Uterus (tissue), 4 donors: ENCODE data around the gene AGPAT2. TPM values are rescaled to one million over a fixed set of nuclear protein-coding genes. Genes with fewer than 3 reads are reported as not detected.

Experiments
- DNase-seq, 2 donors: peaks; one replicate each; pipeline ENCODE4 v3.0.0-alpha.2; 2019 to 2020
- H3K27ac ChIP-seq, 2 donors: fragments of 200-600 bp; sonication (generic); 1 replicate in 1 of 2; 2 replicates in 1 of 2; pipeline ENCODE4 v1.5.1; 2016 to 2018
- H3K27me3 ChIP-seq, 2 donors: fragments of 200-600 bp; sonication (generic); one replicate each; pipeline ENCODE4 v1.5.1; 2018 to 2019; ENCODE audit warnings: control low read depth in 1 of 2
- H3K36me3 ChIP-seq, 2 donors: fragments of 200-600 bp; sonication (generic); one replicate each; pipeline ENCODE4 v1.5.1; 2019; ENCODE audit warnings: control low read depth in 1 of 2
- H3K4me1 ChIP-seq, 2 donors: fragments of 200-600 bp; sonication (generic); one replicate each; pipeline ENCODE4 v1.5.1; 2018 to 2019; ENCODE audit warnings: control low read depth in 1 of 2
- H3K4me3 ChIP-seq, 2 donors: fragments of 200-600 bp; sonication (generic); 1 replicate in 1 of 2; 2 replicates in 1 of 2; pipeline ENCODE4 v1.5.1; 2018 to 2019; ENCODE audit warnings: mild to moderate bottlenecking in 1 of 2
- H3K9me3 ChIP-seq, 2 donors: fragments of 200-600 bp; sonication (generic); one replicate each; pipeline ENCODE4 v1.5.1; 2019; ENCODE audit warnings: control low read depth in 1 of 2
- CTCF ChIP-seq, 4 experiments: fragments of 200-600 bp in 2 of 4; fragments of 450-650 bp in 2 of 4; sonication (generic) in 2 of 4; IDR thresholded peaks; one replicate each; pipeline ENCODE4 v1.5.1; 2016 to 2019; ENCODE audit warnings: antibody characterized with exemption in 4 of 4, mild to moderate bottlenecking in 2 of 4, moderate library complexity in 1 of 4
- POLR2A ChIP-seq, 2 donors: fragments of 450-650 bp; IDR thresholded peaks; one replicate each; pipeline ENCODE4 v1.6.1; 2016; ENCODE audit warnings: antibody characterized with exemption in 2 of 2, mild to moderate bottlenecking in 1 of 2, moderate library complexity in 1 of 2
- intact Hi-C: fragments of 100-400 bp; cut with DNase I; formaldehyde crosslinking; loops from one replicate; pipeline ENCODE4 v1.15.1; 2023; ENCODE audit warnings: low total_unique reads
- microRNA counts, 2 donors: library from miRNA; unstranded; fragments of <30 nt; microRNA quantifications; one replicate each; lab custom pipeline; 2016 to 2017
- microRNA-seq: library from miRNA; unstranded; fragments of <30 nt; microRNA quantifications from one replicate; pipeline ENCODE4, GENCODE V29; 2016; ENCODE audit warnings: borderline microRNAs expressed, borderline replicate concordance
- small RNA-seq: library from RNA; depleted of rRNA; stranded (forward); fragments of <200 nt; gene quantifications from one replicate; pipeline ENCODE3, GENCODE V24; 2016
- total RNA-seq, 4 donors: library from RNA; depleted of rRNA in 3 of 4; stranded (reverse); fragments of >200 nt in 3 of 4; gene quantifications; one replicate each; pipeline versions ENCODE4 v1.1.0 to v1.2.4, GENCODE V29; 2014 to 2023
- donor health status: DM: yes; HTN: yes; CAD: no.

The AGPAT2 gene
- total RNA-seq, 4 donors from 2014 or later = 22.7 to 45.1 (median 38.6) TPM

GRCh38 chr9:136623842-136624183, 63.4 kb downstream of the AGPAT2 start:
- no peak overlapping the region for H3K27ac ChIP-seq
- no peaks in the 10 kb centered on the region for H3K36me3 ChIP-seq
- no peak overlapping the region for H3K4me3 ChIP-seq
- TF ChIP-seq CTCF (IDR thresholded peaks at IDR 0.05) (no peak), POLR2A (IDR thresholded peaks at IDR 0.05) (no peak)
- no peak for DNase-seq
- no peaks in the 10 kb centered on the region for H3K9me3 ChIP-seq
- no peaks in the 10 kb centered on the region for H3K27me3 ChIP-seq
- intact Hi-C loops = loop anchor here (5.0 kb wide), 1 partner anchor 117 kb away; no protein-coding TSS in a partner anchor
- peaks cover 0 to 6% of the 10 kb centered on the region in 2 donors for H3K4me1 ChIP-seq

MicroRNAs within 50 kb of the gene (microRNA counts, 767-probe panel; counts per million panel counts)
- 8,996 to 10,796 counts per million in 2 donors for microRNA hsa-miR-126-3p (lab: Ali Mortazavi, UCI)

Small RNAs within 50 kb of the gene (microRNA-seq; reads per million reads assigned to microRNA genes)
- 55,144 reads per million, percentile 98 among the genes with 10 or more reads in this experiment for gene MIR126

Small RNAs within 50 kb of the gene (small RNA-seq; reads per million reads assigned to genes)
- 215 reads per million, percentile 95 among the genes with 10 or more reads in this experiment for gene MIR126

Other genes starting within 250 kb of the AGPAT2 start
- gene INPP5E, start 247.6 kb downstream of the AGPAT2 start, total RNA-seq = 10 to 100 TPM in 2 of 4 donors, 1 to 10 TPM in 2; 6.7 to 19.7 (median 11.2) TPM
- gene SEC16A, start 204.4 kb downstream of the AGPAT2 start, total RNA-seq = 10 to 100 TPM; 18.8 to 73.2 (median 35.1) TPM
- 100 to 1,000 TPM in 1 of 4 donors, 10 to 100 TPM in 3; 19.7 to 109 (median 35.6) TPM for gene NOTCH1, start 141.4 kb downstream of the AGPAT2 start, total RNA-seq
- gene EGFL7, start 24.5 kb downstream of the AGPAT2 start, total RNA-seq = 1,000 to 10,000 TPM in 1 of 4 donors, 100 to 1,000 TPM in 3; 119 to 1,791 (median 307) TPM
- gene DIPK1B, start 25.1 kb upstream of the AGPAT2 start, total RNA-seq = 10 to 100 TPM in 3 of 4 donors, 1 to 10 TPM in 1; 3.2 to 26.3 (median 21.0) TPM
- gene LCN10, start 55.5 kb upstream of the AGPAT2 start, total RNA-seq = 10 to 100 TPM in 3 of 4 donors, under 1 TPM in 1; 0.55 to 81.4 (median 20.4) TPM
- gene LCN6, start 61.1 kb upstream of the AGPAT2 start, total RNA-seq = 100 to 1,000 TPM in 2 of 4 donors, 10 to 100 TPM in 1, 1 to 10 TPM in 1; 1.2 to 164 (median 89.7) TPM
- gene LCN8, start 70.8 kb upstream of the AGPAT2 start, total RNA-seq = under 1 TPM in 1 of 4 donors, not detected in 3; 0.27 TPM
- gene LCN15, start 77.1 kb upstream of the AGPAT2 start, total RNA-seq = not detected
- 10 to 100 TPM in 3 of 4 donors, 1 to 10 TPM in 1; 3.5 to 48.9 (median 32.0) TPM for gene TMEM141, start 103.9 kb upstream of the AGPAT2 start, total RNA-seq
- 1 to 10 TPM in 2 of 4 donors, not detected in 2; 2.0 TPM for gene CCDC183, start 108.9 kb upstream of the AGPAT2 start, total RNA-seq
- gene RABL6, start 120.5 kb upstream of the AGPAT2 start, total RNA-seq = 10 to 100 TPM; 28.8 to 57.9 (median 39.6) TPM
- 1 to 10 TPM in 3 of 4 donors, not detected in 1; 1.3 to 3.6 (median 3.6) TPM for gene AJM1, start 155.0 kb upstream of the AGPAT2 start, total RNA-seq
- gene PHPT1, start 162.0 kb upstream of the AGPAT2 start, total RNA-seq = 10 to 100 TPM; 12.4 to 55.5 (median 31.4) TPM
- gene MAMDC4, start 164.9 kb upstream of the AGPAT2 start, total RNA-seq = 1 to 10 TPM in 2 of 4 donors, under 1 TPM in 1, not detected in 1; 0.26 to 4.3 (median 4.2) TPM
- gene EDF1, start 178.9 kb upstream of the AGPAT2 start, total RNA-seq = 100 to 1,000 TPM in 3 of 4 donors, 10 to 100 TPM in 1; 75.6 to 244 (median 144) TPM
- 10 to 100 TPM in 3 of 4 donors, under 1 TPM in 1; 0.88 to 22.1 (median 11.9) TPM for gene TRAF2, start 199.1 kb upstream of the AGPAT2 start, total RNA-seq